Cardiac muscle cell (in vitro differentiated cells and primary cell): ENCODE data around the gene MTX1. TPM values are rescaled to one million over a fixed set of nuclear protein-coding genes. Genes with fewer than 3 reads are reported as not detected.

Experiments
- DNase-seq, 2 donors: peaks; one replicate each; pipeline versions ENCODE4 v3.0.0 to v3.0.0-alpha.2; 2010 to 2017; ENCODE audit warnings: low read depth in 1 of 2, low spot score in 1 of 2
- H3K27ac ChIP-seq: fragments of 200-600 bp; sonication (generic); 2 replicates; pipeline ENCODE4 v1.5.1; 2016
- H3K27me3 ChIP-seq: fragments of 200-600 bp; sonication (generic); 2 replicates; pipeline ENCODE4 v1.6.0; 2016; ENCODE audit warnings: control low read depth
- H3K36me3 ChIP-seq: fragments of 200-600 bp; sonication (generic); 2 replicates; pipeline ENCODE4 v1.5.1; 2016; ENCODE audit warnings: control low read depth
- H3K4me1 ChIP-seq: fragments of 200-600 bp; sonication (generic); 2 replicates; pipeline ENCODE4 v1.8.1; 2017; ENCODE audit warnings: low read depth, mild to moderate bottlenecking, mixed run types
- H3K4me3 ChIP-seq: fragments of 200-600 bp; sonication (generic); 2 replicates; pipeline ENCODE4 v1.5.1; 2016; ENCODE audit warnings: mild to moderate bottlenecking
- H3K9me3 ChIP-seq: fragments of 200-600 bp; sonication (generic); 2 replicates; pipeline ENCODE4 v1.5.1; 2017; ENCODE audit warnings: low read depth, mild to moderate bottlenecking, control low read depth
- CTCF ChIP-seq: IDR thresholded peaks from 2 replicates; pipeline ENCODE4 v1.5.1; 2012; ENCODE audit warnings: low read depth, mild to moderate bottlenecking, low read length
- polyA plus RNA-seq: library from polyadenylated mRNA; unstranded; fragments of >200 nt; fragmentation: Nextera tagmentation; extraction: Ambion mirVana; gene quantifications from 2 replicates; pipeline ENCODE4 v1.2.1, GENCODE V29; 2016
- total RNA-seq: library from RNA; depleted of rRNA; stranded (reverse); fragments of >200 nt; gene quantifications from 2 replicates; pipeline ENCODE4 v1.2.3, GENCODE V29; 2016

Gene MTX1
- total and polyA plus RNA-seq, 2 experiments from 2014 or later, result 24.7 to 31.9 TPM

- Histone ChIP-seq H3K36me3 (peaks cover 4% of the 10 kb centered on the region), H3K27ac (no peak overlapping the region)
- TF ChIP-seq CTCF, result no peak
Observed at GRCh38 chr1:155200920-155201319, 7.6 kb upstream of the MTX1 start.

GRCh38 chr1:155202198-155202597 lies 6.3 kb upstream of the MTX1 start:
- TF ChIP-seq CTCF, result no peak
- Histone ChIP-seq H3K36me3 (peaks cover 4% of the 10 kb centered on the region), H3K4me3 (no peak overlapping the region), H3K9me3 (no peaks in the 10 kb centered on the region), H3K27ac (no peak overlapping the region), H3K4me1 (peaks cover 4% of the 10 kb centered on the region), H3K27me3 (no peaks in the 10 kb centered on the region)
- no peak for DNase-seq

More at GRCh38 chr1:155200920-155201319, 7.6 kb upstream of the MTX1 start:
- DNase-seq, result no peak
- Histone ChIP-seq H3K9me3 (no peaks in the 10 kb centered on the region), H3K4me1 (no peaks in the 10 kb centered on the region), H3K4me3 (no peak overlapping the region), H3K27me3 (no peaks in the 10 kb centered on the region)

GRCh38 chr1:155202731-155203515 lies 5.6 kb upstream of the MTX1 start:
- Histone ChIP-seq H3K4me3 (no peak overlapping the region), H3K36me3 (peaks cover 4% of the 10 kb centered on the region), H3K9me3 (no peaks in the 10 kb centered on the region), H3K27ac (no peak overlapping the region), H3K27me3 (no peaks in the 10 kb centered on the region), H3K4me1 (peaks cover 11% of the 10 kb centered on the region)
- no peak for TF ChIP-seq CTCF
- no peak for DNase-seq

GRCh38 chr1:155205035-155205434 lies 3.5 kb upstream of the MTX1 start:
- Histone ChIP-seq H3K9me3 (no peaks in the 10 kb centered on the region), H3K27me3 (no peaks in the 10 kb centered on the region), H3K27ac (no peak overlapping the region), H3K4me1 (peaks cover 20% of the 10 kb centered on the region), H3K4me3 (no peak overlapping the region), H3K36me3 (peaks cover 4% of the 10 kb centered on the region)
- no peak for DNase-seq
- no peak for TF ChIP-seq CTCF

- no peak for TF ChIP-seq CTCF
- H3K9me3 ChIP-seq, result no peaks in the 10 kb centered on the region
- H3K36me3 ChIP-seq, result peaks cover 4% of the 10 kb centered on the region
- H3K27me3 ChIP-seq, result no peaks in the 10 kb centered on the region
- peaks cover 20% of the 10 kb centered on the region for H3K4me1 ChIP-seq
- DNase-seq, result no peak
- H3K27ac ChIP-seq, result no peak overlapping the region
- no peak overlapping the region for H3K4me3 ChIP-seq
Observed at GRCh38 chr1:155205969-155206593, 2.4 kb upstream of the MTX1 start.
